Measurements from ENCODE around the gene EPS8L2. TPM values are rescaled to one million over a fixed set of nuclear protein-coding genes. Genes with fewer than 3 reads are reported as not detected.
A peak's percentile ranks its signal among the peaks of the same experiment; 100 is the strongest.

The EPS8L2 gene
- total and polyA plus RNA-seq, 9 of the 15 experiments (the other 6 are each of a cell fraction or from before 2014, with no cell fraction given): 0.75 to 17.0 (median 3.7) TPM

GRCh38 chr11:763549-764321, 57.7 kb downstream of the EPS8L2 start (continued):
- TF ChIP-seq ELK3 (CRISPR knock-in tag; IDR thresholded peaks at IDR 0.05) (no peak), PHB2 (IDR thresholded peaks at IDR 0.05; ENCODE audit: low read depth) (no peak), NFATC3 (IDR thresholded peaks at IDR 0.05) (no peak), JUN (IDR thresholded peaks at IDR 0.05; ENCODE audit: borderline replicate concordance, low read depth, low read length) (no peak), JUN (CRISPR knock-in tag; IDR thresholded peaks at IDR 0.05; ENCODE audit: borderline replicate concordance) (no peak), ATF7 (IDR thresholded peaks at IDR 0.05) (no peak), SNRNP70 (optimal IDR thresholded peaks at IDR 0.05; ENCODE audit: low read depth, low read length) (peak; percentile 36), MECOM (CRISPR knock-in tag; IDR thresholded peaks at IDR 0.05) (no peak), ZNF124 (CRISPR knock-in tag; IDR thresholded peaks at IDR 0.05) (no peak), POLR2A (conservative IDR thresholded peaks at IDR 0.05) (peak; percentile 61), TFAM (CRISPR knock-in tag; conservative IDR thresholded peaks at IDR 0.05) (no peak), POLR2G (IDR thresholded peaks at IDR 0.05; ENCODE audit: low read depth, low read length) (peak; percentile 80)
- TF ChIP-seq, protein P1, sequence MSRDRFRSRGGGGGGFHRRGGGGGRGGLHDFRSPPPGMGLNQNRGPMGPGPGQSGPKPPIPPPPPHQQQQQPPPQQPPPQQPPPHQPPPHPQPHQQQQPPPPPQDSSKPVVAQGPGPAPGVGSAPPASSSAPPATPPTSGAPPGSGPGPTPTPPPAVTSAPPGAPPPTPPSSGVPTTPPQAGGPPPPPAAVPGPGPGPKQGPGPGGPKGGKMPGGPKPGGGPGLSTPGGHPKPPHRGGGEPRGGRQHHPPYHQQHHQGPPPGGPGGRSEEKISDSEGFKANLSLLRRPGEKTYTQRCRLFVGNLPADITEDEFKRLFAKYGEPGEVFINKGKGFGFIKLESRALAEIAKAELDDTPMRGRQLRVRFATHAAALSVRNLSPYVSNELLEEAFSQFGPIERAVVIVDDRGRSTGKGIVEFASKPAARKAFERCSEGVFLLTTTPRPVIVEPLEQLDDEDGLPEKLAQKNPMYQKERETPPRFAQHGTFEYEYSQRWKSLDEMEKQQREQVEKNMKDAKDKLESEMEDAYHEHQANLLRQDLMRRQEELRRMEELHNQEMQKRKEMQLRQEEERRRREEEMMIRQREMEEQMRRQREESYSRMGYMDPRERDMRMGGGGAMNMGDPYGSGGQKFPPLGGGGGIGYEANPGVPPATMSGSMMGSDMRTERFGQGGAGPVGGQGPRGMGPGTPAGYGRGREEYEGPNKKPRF (IDR thresholded peaks at IDR 0.05; ENCODE audit: low read depth, low read length): no peak
- TF ChIP-seq, protein P2, sequence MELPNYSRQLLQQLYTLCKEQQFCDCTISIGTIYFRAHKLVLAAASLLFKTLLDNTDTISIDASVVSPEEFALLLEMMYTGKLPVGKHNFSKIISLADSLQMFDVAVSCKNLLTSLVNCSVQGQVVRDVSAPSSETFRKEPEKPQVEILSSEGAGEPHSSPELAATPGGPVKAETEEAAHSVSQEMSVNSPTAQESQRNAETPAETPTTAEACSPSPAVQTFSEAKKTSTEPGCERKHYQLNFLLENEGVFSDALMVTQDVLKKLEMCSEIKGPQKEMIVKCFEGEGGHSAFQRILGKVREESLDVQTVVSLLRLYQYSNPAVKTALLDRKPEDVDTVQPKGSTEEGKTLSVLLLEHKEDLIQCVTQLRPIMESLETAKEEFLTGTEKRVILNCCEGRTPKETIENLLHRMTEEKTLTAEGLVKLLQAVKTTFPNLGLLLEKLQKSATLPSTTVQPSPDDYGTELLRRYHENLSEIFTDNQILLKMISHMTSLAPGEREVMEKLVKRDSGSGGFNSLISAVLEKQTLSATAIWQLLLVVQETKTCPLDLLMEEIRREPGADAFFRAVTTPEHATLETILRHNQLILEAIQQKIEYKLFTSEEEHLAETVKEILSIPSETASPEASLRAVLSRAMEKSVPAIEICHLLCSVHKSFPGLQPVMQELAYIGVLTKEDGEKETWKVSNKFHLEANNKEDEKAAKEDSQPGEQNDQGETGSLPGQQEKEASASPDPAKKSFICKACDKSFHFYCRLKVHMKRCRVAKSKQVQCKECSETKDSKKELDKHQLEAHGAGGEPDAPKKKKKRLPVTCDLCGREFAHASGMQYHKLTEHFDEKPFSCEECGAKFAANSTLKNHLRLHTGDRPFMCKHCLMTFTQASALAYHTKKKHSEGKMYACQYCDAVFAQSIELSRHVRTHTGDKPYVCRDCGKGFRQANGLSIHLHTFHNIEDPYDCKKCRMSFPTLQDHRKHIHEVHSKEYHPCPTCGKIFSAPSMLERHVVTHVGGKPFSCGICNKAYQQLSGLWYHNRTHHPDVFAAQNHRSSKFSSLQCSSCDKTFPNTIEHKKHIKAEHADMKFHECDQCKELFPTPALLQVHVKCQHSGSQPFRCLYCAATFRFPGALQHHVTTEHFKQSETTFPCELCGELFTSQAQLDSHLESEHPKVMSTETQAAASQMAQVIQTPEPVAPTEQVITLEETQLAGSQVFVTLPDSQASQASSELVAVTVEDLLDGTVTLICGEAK (IDR thresholded peaks at IDR 0.05): no peak
- TF ChIP-seq, protein P2 (CRISPR knock-in tag; IDR thresholded peaks at IDR 0.05): no peak
